Neural crest cell (in vitro differentiated cells): ENCODE data around the gene AIFM2. TPM values are rescaled to one million over a fixed set of nuclear protein-coding genes. Genes with fewer than 3 reads are reported as not detected.

Experiments
- DNase-seq: peaks from one replicate; pipeline ENCODE4 v3.0.0; 2021; ENCODE audit warnings: low read depth, mixed read lengths, low spot score
- H3K27ac Mint-ChIP-seq: one replicate; pipeline ENCODE4 v1.8.0; 2021; ENCODE audit warnings: mild to moderate bottlenecking, mixed read lengths; ENCODE audit not compliant: unreplicated experiment
- H3K27me3 Mint-ChIP-seq: 2 replicates; pipeline ENCODE4 v1.8.0; 2021; ENCODE audit warnings: low read depth, mild to moderate bottlenecking, mixed read lengths
- H3K36me3 Mint-ChIP-seq: 2 replicates; pipeline ENCODE4 v1.8.0; 2021; ENCODE audit warnings: low read depth, mild to moderate bottlenecking, mixed read lengths
- H3K4me1 Mint-ChIP-seq: 2 replicates; pipeline ENCODE4 v1.8.0; 2021; ENCODE audit warnings: mixed read lengths
- H3K4me3 Mint-ChIP-seq: one replicate; pipeline ENCODE4 v1.8.0; 2021; ENCODE audit warnings: mild to moderate bottlenecking, mixed read lengths
- H3K9me3 Mint-ChIP-seq: 2 replicates; pipeline ENCODE4 v1.8.0; 2021; ENCODE audit warnings: mixed read lengths
- total RNA-seq: library from RNA; stranded (reverse); gene quantifications from 2 replicates; pipeline ENCODE4 v1.2.1, GENCODE V29; 2021
- TF ChIP-seq, protein P1 (sequence below): fragments of 200-600 bp; sonication (generic); conservative IDR thresholded peaks from 2 replicates; pipeline ENCODE4 v1.5.0; 2021; ENCODE audit warnings: antibody characterized with exemption, mild to moderate bottlenecking

The AIFM2 gene
- total RNA-seq, 1 donor from 2014 or later, result 2.8 TPM

DNA sequence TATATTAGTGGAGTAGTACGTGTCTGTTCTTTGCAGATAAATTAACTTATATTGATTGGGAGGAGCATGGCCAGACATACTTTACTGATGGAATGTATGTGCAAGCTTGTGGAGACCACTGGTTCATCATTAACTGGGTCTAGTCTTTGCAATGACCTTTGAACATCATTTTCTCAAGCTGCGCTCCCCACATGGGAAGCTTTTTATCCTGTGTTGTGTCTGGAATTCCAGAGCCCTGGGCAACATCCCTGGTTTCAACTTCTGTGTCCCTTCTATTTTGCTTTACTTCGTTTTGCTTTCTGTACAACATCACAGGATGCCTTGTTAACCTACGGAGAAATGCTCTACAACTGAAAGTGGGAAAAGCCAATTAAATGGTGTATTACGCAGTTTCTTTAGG, 41.7 kb downstream of the AIFM2 start:
- peaks cover 9% of the 10 kb centered on the region for H3K36me3 Mint-ChIP-seq
- no peaks in the 10 kb centered on the region for H3K4me1 Mint-ChIP-seq
- no peaks in the 10 kb centered on the region for H3K27me3 Mint-ChIP-seq
- no peak for DNase-seq
- no peaks in the 10 kb centered on the region for H3K9me3 Mint-ChIP-seq
- TF ChIP-seq, protein P1, sequence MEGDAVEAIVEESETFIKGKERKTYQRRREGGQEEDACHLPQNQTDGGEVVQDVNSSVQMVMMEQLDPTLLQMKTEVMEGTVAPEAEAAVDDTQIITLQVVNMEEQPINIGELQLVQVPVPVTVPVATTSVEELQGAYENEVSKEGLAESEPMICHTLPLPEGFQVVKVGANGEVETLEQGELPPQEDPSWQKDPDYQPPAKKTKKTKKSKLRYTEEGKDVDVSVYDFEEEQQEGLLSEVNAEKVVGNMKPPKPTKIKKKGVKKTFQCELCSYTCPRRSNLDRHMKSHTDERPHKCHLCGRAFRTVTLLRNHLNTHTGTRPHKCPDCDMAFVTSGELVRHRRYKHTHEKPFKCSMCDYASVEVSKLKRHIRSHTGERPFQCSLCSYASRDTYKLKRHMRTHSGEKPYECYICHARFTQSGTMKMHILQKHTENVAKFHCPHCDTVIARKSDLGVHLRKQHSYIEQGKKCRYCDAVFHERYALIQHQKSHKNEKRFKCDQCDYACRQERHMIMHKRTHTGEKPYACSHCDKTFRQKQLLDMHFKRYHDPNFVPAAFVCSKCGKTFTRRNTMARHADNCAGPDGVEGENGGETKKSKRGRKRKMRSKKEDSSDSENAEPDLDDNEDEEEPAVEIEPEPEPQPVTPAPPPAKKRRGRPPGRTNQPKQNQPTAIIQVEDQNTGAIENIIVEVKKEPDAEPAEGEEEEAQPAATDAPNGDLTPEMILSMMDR, result no peak
- H3K4me3 Mint-ChIP-seq, result no peak overlapping the region
- H3K27ac Mint-ChIP-seq, result no peak overlapping the region

DNA sequence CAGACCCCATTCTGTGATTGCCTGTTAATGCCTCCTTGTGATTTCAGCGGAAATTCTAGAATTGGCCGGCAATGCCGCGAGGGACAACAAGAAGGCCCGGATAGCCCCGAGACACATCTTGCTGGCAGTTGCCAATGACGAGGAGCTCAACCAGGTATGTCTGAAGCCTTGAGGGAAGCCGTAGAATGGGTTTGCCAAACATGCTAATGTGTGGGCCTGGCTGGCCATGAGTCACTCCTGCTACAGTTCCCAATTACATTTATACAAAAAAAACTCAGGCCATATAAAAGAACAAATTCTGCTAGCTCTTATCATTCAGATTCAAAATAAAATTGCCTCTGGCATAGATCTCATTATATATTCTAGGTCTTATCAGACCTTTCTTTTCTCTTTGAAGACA, 42.6 kb downstream of the AIFM2 start:
- H3K27ac Mint-ChIP-seq, result no peak overlapping the region
- no peak overlapping the region for H3K4me3 Mint-ChIP-seq
- TF ChIP-seq, protein P1, result no peak
- no peaks in the 10 kb centered on the region for H3K27me3 Mint-ChIP-seq
- H3K4me1 Mint-ChIP-seq, result no peaks in the 10 kb centered on the region
- DNase-seq, result no peak
- no peaks in the 10 kb centered on the region for H3K9me3 Mint-ChIP-seq
- H3K36me3 Mint-ChIP-seq, result peaks cover 9% of the 10 kb centered on the region

DNA sequence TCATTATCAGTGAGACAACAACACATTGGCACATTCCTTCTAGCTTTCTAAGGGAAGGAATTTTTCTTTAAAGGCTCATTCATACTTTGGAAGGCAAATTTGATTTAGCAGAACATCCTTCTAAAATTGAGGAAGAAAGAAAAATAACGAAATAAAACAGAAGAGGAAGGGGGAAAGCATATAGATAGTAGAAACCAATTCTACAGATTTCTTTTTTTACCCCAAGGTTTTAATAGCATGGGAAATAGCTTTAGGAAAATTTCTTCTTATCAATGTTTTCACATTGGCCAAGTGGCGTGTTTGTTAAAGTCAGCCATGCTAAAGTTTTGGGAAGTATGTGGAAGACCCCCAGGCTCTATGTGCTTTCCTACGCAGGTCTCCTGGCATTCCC, 44.3 kb downstream of the AIFM2 start:
- Mint-ChIP-seq H3K27me3 (no peaks in the 10 kb centered on the region), H3K4me1 (no peaks in the 10 kb centered on the region), H3K4me3 (no peak overlapping the region), H3K27ac (peak overlapping the region; percentile 66), H3K36me3 (peaks cover 11% of the 10 kb centered on the region), H3K9me3 (no peaks in the 10 kb centered on the region)
- TF ChIP-seq, protein P1, result no peak
- no peak for DNase-seq

DNA sequence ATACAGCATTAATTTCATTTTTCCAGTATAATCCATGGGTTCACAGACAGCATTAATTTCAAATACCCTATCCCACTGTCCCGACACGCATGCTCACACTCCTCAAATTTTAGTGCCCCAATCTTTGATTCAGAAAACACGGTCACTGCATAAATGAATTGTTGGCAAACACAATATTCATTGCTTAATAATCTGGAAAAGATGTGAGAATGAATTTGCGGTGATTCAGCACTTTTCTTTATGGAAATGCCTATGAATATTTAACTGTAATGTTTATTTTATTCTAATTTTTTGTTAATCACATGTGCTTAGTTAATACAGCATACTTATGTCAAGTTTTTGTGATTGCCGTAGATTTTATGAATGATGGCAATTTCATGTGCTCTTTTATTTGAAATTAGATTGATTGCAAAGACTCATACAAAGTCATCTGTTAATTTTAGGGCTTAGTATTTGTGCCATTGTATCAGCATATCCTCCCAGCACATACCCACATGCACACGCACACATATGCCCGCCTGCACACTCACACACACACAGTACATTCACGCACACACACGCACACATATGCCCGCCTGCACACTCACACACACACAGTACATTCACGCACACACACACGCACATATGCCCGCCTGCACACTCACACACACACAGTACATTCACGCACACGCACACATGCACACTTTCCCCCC, 44.9 kb downstream of the AIFM2 start:
- peak overlapping the region; percentile 66 for H3K27ac Mint-ChIP-seq
- H3K4me1 Mint-ChIP-seq, result no peaks in the 10 kb centered on the region
- no peaks in the 10 kb centered on the region for H3K9me3 Mint-ChIP-seq
- H3K36me3 Mint-ChIP-seq, result peaks cover 11% of the 10 kb centered on the region
- H3K4me3 Mint-ChIP-seq, result no peak overlapping the region
- no peak for DNase-seq
- no peaks in the 10 kb centered on the region for H3K27me3 Mint-ChIP-seq
- TF ChIP-seq, protein P1, result no peak

DNA sequence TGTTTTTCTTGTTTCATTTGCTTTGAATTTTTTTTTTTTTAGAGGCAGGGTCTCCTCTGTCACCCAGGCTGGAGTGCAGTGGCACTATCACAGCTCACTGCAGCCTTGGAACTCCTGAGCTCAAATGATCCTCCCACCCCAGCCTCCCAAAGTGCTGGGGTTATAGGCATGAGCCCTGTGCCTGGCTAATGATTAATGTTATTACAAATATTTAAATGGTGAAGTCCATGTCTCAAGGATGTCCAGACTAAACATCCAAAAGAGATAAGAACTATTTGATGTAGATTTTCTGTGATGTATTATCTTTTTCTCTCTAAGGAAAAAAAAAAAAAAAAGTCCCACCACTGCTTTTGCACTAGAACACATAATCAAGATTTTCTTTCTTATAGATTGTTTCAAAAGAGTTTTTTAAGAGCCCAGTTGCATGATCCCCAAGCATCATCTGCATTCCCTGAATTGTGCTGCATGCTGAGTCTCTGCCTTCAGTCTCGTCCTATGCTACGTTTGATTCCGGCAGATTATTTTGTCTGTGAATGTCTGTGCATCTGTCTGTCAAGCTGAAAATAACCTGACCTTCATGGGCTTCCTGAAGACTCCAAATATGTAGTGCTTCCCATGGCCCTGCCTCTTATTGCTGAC, 46.5 kb downstream of the AIFM2 start:
- Mint-ChIP-seq H3K9me3 (no peaks in the 10 kb centered on the region), H3K27me3 (no peaks in the 10 kb centered on the region), H3K4me1 (no peaks in the 10 kb centered on the region), H3K4me3 (no peak overlapping the region), H3K36me3 (peaks cover 12% of the 10 kb centered on the region), H3K27ac (no peak overlapping the region)
- TF ChIP-seq, protein P1, result no peak
- DNase-seq, result no peak
